ENCODE data around the gene ALDH4A1.

DNA sequence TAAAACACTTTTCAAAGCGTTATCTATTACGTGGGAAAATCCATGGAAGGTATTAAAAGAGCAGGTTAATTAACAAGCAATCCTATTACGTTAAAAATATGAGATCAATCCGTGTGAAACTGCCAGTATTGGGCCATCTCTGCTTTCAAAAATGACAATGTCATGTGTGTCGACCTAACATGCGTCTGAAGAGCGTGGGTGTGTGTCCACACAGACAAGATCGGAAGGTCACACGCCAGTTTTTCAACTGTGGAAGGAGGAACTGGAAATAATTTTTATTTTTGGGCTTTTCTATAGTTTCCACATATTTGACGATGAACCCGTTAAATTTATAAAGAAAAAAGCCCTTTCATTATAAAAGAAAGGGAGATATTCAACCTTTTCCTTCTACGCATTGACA lies 17.6 kb upstream of the ALDH4A1 start:
- TF ChIP-seq, protein P1, sequence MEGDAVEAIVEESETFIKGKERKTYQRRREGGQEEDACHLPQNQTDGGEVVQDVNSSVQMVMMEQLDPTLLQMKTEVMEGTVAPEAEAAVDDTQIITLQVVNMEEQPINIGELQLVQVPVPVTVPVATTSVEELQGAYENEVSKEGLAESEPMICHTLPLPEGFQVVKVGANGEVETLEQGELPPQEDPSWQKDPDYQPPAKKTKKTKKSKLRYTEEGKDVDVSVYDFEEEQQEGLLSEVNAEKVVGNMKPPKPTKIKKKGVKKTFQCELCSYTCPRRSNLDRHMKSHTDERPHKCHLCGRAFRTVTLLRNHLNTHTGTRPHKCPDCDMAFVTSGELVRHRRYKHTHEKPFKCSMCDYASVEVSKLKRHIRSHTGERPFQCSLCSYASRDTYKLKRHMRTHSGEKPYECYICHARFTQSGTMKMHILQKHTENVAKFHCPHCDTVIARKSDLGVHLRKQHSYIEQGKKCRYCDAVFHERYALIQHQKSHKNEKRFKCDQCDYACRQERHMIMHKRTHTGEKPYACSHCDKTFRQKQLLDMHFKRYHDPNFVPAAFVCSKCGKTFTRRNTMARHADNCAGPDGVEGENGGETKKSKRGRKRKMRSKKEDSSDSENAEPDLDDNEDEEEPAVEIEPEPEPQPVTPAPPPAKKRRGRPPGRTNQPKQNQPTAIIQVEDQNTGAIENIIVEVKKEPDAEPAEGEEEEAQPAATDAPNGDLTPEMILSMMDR (IDR thresholded peaks at IDR 0.05; ENCODE audit: low read length): no peak
- no peak for TF ChIP-seq EZH2 (optimal IDR thresholded peaks at IDR 0.05; ENCODE audit: low read depth, low read length)
